Activated CD4-positive, alpha-beta T cell treated with anti-CD3 and anti-CD28 coated beads for 4 hours (primary cell): ENCODE results near the gene KRTAP10-9.

Experiments used
- DNase-seq, 2 donors: peaks; one replicate each; pipeline ENCODE4 v3.0.0-alpha.2; 2020

Gene KRTAP10-9

DNA sequence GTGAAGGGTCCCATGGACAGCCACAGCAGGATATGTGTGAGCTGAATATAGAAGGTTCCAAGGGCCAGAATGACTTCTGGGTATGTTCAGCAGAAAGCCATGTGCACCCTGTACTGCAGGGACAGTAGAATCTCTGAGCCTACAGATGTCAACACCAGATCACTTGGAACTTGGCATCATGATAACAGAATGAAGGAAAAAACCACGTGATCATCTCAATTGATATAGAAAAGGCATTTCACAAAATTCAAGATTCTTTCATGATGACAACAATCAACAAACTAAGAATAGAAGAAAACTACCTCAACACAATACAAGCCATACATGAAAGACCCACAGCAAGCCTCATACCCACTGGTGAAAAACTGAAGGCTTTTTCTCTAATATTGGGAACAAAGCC is 40.7 kb downstream of the KRTAP10-9 start:
- DNase-seq, result no peak

DNA sequence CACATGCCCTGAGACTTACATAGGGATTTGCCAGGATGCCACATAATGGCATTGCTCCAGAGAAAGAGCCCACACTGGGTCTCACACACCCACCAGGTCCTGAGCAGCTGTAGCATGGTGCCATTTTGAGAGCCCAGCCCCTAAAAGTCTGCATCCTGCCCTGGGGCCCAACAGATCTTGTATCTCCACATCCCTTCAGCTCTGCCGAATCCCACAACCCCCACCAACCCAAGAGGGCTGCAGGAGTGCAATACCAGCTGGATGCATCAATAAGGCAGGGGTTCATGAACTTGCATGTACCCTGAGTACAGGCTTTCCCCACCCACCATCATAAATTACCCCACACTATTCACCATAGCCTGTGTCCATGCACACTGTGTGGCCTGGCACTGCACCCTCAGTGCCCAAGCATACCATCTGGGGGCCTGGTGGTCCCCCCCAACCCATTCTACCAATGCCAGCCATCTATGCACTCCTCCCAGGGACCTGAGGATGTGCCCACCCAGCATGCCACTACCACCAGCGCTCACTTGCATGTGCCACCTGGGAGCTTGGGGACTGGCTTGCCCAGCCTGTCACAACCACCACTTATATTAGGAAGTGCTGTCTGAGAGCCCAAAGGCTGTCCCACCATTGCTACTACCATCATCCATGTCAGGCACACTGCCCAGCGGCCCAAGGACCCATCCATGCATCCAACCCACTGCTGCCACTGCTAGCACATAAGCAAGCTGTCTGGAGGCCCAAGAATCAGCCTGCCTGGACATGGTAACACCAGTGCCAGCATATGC is 43.9 kb downstream of the KRTAP10-9 start:
- DNase-seq, result no peak

DNA sequence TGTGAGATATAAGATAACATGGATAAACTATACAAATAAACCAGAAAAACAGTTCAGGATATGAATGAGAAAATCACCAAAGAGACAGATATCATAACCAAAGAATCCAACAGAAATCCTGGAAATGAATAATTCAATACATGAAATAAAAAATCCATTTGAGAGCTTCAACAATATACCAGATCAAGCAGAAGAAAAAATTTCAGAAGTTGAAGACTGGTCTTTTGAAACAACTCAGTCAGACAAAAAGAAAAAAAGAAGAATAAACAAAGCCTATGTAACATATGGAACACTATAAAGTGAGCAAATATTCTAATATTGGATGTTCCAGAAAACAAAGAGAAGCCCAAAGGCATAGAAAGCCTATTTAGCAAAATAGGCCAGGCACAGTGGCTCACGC is 45.0 kb downstream of the KRTAP10-9 start:
- no peak for DNase-seq

DNA sequence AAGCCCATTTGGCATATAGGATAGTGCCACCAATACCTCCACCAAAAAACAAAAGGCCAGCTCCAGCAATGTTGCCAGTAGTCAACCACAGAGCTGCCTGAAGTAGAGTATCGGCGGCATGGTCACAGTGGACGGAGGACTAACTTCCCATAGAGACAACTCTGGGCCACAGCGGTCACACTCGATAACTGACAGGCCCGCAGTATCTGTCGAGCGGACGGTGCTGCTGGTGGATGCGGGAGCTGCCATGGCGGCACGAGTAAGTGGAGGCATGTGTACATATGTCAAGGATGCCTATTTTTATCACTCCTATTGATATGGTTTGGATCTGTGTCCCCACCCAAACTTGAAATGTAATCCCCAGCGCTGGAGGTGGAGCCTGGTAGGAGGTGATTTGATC is 51.0 kb downstream of the KRTAP10-9 start:
- DNase-seq, result no peak
